HG03571 (cell line): Measurements from ENCODE around the gene SPNS3.

Experiments
- ATAC-seq: cut with Tn5 transposase; IDR thresholded peaks from one replicate; pipeline ENCODE4 v1.9.1; 2021; ENCODE audit not compliant: unreplicated experiment

Gene SPNS3

GRCh38 chr17:4507361-4508111 is 73.8 kb downstream of the SPNS3 start:
- ATAC-seq, result no peak

- ATAC-seq, result no peak
These were observed 74.5 kb downstream of the SPNS3 start for GRCh38 chr17:4508207-4508606.

- no peak for ATAC-seq
These were observed 75.7 kb downstream of the SPNS3 start for GRCh38 chr17:4509401-4509800.

DNA sequence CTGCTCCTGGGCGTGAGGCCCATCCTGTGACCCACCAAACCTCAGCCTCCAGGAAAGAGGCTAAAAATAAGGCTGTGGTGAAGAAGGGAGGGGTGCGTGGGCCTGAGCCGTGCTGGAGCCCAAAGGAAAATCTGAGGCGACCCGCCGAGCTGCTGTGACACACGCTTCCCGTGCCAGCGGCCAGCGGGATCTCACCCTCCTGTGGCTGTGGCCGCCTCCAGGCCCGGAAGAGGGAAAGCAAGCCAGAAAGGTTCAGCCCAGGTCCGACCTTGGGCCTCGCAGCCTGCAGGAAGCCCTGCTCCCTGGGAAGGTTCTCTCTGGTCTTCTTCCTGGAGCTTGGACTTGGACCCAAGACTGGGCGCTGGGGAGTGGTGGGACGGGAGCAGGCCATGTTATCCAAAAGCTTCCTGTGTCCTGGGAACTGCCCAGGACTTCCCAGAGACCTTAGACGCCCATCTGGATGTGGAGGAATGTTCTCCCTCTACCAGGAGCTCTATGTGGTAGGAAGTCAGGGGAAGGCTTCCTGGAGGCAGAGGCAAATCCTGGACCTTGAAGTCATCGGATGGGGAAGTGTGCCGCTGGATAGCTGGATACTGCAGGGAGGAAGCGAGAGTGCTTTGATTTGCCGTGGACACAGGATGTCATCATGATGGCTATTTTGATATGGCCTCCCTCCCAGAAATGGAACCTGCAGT is 76.3 kb downstream of the SPNS3 start:
- no peak for ATAC-seq

GRCh38 chr17:4510618-4510941 is 76.8 kb downstream of the SPNS3 start:
- no peak for ATAC-seq

DNA sequence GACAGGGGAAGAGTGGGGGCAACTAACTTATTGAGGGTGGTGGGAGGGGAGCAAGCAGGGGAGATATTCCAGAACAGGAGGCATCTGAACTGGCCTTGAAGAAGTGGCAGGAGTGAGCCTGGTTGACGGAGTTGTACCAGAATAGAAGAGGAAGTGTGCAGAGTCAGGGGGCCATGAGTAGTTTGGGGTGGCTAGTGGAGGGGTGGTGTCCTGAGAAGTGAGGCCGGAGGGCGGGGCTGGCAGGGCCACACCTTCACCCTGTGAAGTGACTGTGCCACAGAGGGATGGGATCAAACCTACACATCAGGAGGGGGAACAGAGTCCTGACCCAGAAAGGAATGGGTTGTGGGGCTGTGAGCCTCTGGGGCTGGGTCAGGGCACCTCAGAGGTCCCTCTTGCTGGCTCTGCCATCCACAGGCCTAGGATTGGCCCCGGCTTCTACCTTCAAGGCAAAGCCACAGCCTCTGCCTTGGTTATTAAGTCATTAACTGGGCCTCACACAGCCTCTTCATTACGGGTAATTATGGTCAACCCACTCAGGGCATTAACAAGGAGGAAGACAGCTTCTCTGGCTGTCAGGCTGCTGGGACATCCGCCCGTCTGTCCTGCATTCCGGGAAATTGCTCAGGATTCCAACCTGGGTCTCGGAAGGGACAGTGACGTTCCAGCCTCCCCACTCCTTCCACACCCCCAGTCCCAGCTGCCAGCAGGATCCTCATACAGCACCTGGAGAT is 77.6 kb downstream of the SPNS3 start:
- ATAC-seq, result no peak

GRCh38 chr17:4512156-4513112 is 78.7 kb downstream of the SPNS3 start:
- no peak for ATAC-seq

DNA sequence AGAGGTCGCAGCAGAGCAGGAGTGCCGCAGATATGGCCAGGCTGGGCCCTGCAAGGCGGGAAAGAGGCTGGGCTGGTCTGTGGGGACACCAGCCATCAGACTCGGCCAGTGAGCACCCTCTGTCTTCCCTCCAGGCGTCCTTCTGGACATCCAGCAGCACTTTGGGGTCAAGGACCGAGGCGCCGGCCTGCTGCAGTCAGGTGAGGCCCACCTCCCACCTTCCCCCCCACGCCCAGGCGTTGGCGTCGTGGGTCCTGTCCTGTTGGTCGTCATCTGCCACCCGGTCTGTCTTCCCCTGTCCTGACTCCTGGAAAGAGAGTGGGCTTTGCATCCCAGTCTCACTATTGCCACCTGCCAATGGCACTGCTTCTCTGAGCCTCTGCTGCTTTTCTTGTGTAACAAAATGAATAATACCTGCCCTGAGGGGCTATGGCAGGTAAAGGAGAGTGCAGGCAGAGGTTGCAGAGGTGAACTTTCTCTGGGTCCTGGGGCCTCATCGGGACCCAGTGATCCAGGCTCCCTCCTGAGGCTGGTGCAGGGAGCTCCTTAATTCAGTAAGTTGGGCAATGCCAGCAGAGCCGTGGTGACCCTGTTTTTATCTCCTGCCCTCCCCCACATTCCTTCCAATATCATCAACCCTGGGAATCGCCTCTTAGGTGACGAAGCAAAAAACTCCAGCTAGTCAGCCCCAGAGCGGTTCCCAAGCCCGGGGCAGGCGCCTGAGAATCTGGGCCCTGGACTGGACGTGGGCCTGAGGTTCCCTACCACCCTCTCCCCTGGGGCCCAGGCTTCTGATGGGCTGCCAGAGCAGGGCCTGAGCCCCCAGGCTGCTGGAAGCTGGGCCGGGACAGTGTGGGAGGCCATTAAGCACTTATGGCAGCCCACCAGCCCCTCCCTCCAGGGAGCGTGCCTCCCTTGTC is 79.6 kb downstream of the SPNS3 start:
- no peak for ATAC-seq

DNA sequence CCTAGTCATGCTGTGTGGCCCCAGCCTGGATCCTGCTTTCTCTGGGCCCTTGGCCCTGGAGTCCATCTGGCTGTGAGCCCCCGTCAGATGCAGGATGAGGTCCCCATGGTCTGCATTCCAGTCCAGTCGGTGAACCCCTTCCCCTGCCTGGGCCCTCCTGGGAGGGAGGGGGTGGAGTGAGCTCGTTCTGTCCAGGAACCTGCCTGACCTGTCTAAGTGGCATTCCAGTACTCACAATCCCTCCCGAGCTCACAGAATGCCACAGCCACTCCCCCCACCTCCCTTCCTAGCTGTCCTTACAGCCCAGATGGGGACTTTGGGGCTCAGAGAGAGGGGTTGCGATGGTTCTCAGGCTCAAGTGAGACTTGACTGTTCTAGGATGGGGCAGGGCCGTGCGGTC is 80.5 kb downstream of the SPNS3 start:
- ATAC-seq, result no peak

DNA sequence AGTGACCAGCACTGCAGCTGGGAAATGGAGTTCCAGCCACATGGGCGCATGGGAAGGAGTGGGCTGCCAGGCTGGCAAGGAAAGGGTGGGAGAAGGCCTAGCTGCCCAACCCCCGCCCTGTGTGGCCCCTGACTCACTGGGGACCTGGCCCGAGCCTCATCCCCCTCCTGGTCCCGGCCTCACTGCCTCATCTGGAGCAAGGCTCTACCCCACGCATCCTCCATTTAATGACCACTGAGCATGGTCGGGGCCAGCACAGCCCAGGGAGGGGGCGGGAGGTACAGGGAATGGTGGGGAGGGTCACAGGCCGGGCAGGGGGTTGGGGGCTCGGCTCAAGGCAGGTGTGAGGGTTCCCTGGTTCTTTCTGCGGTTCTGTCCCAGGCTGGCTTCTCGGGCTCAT is 81.0 kb downstream of the SPNS3 start:
- ATAC-seq, result no peak

DNA sequence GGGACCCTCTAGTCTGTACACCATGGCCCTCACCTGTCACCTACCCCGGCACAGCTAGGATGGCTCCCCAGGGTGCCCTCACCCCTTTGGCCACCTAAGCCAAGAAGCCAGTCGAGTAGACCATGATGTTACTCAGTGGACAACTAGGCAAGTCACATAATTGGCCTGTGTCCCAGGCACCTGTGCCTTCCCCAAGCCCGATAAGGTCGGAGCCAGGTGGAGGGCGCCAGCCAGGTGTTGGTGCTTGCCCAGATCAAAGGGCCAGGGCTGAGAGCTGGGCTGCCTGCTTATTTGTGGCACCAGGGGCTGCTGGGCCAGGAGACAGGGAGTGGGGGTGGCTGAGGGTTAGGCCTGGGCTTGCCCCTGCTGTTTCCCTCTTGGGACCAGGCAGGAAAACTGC is 81.8 kb downstream of the SPNS3 start:
- no peak for ATAC-seq

GRCh38 chr17:4516735-4517134 is 83.0 kb downstream of the SPNS3 start:
- ATAC-seq, result no peak

DNA sequence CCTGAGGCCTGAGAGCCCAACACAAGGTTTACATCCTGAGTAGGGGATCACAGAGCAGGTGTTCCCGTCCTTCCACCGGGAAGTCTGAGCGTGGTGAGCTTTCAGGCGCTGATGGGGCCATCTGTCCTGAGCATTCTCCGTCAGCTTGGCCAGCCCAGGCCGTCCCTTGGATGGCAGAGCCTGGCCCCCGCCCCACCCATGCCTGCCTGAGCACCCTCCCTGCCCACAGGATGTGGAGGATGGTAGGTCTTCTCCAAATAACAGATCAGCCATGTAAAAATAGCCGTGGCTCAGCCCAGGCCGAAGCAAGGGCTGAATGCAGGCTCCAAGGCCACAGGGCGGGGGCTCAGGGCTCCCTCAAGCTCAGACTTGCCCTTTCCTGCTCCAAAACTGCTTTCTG is 85.2 kb downstream of the SPNS3 start:
- ATAC-seq, result no peak

DNA sequence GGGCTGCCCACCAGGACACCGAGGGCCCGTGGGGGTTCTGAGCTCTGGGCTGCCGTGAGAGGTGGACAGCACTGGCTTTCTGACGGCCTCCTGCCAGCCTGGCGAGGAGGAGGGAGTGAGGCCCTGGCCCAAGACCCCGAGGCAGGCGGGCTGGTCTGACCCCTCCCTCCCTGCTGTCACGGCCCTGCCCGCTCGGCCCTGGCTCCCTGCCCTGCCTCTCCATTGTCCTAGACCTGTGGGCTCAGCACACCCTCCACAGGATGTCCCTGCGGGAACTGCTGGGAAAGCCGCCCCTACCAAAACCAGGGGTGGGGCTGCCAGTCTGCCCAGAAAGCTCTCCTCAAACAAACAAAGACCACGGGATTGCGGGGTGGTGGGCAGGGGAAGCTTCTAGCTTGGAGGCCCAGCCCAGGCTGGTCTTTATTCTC is 85.6 kb downstream of the SPNS3 start:
- no peak for ATAC-seq

DNA sequence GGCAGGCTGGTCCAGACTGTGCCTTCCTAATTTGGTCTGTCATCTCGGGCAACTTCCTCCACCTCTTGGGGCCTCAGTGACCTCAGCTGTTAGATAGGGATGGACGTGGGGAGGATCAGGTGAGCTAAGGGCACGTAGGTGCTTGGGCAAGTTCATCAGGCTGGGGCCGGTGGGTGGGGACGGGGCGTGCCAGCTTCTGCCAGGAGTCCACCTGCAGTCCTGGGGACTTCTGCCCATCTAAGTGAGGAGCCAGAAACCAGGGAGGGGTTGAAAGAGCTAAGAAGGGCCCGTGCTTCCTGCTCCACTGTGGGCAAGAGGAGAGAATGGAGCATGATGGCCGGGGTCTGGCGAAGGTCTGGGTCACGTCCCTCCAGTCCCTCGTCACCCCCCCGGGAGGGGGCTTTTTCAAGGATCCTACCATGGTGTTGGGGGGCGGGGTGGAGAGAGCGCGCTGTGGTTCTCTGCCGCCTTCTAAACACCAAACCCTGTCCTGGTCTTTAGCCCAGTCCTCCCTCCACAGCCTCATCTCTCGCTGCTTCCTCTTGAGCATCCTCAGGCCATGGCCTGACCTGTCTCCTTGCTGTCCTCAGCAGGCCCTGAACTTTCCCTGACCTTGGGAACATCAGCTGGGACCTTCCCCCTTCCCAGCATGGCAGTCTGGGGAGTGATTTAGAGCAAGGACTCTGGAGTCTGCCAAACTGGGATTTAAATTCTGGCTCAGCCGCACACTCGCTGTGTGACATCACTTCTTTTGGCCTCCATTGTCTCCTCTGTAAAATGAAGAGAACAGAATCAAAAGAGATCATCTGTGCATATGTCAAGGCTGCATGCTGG is 86.5 kb downstream of the SPNS3 start:
- ATAC-seq, result no peak

DNA sequence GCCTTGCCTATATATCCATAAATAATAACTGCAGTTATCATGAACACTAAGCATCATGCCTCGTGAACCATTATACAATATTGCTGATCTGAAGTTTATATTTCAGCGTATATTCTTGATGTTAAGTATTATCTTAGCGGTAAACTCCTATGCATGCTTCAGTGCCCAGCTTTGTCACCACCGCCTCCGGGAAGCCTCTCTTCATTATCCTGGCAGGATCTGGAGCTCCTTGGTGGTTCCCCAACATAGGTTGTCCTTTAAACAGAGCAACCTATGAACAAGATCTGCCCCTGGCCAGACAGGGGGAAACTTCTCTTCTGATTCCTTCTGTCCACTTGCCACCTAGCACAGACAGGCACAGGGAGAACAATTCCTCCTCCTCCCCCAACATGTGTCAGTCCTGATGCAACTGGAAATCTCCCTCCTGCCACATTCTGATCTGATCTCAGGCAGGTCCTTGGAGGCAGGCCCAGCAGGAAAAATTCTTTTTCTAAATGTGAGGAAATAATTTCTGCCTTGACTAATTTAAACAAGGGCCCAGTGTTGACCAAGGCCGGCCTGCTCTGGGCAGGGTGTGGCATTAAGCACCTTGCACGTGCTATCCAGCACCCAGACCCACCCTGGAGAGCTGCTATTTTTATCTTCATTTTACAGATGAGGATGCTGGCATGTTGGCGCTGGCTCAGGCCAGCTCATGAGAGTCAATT is 87.3 kb downstream of the SPNS3 start:
- ATAC-seq, result no peak

DNA sequence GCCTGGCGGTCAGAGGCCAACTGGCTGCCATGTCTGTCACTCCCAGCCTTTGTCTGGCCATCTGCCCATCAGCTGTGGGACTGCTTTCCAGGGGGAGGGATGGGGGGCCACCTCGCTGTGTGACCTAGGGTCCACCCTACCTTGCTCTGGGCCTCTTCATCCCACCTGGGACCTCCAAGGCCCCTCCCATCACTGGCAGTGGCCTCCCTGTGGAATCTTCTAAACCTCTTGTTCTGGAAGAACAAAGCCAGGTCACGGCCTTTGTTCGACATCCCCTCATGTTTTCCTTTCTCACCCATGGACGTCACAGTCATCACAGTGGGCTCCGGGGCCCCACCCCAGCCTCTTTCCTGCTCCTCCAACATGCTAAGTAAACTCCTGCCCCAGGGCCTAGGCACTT is 88.9 kb downstream of the SPNS3 start:
- no peak for ATAC-seq

DNA sequence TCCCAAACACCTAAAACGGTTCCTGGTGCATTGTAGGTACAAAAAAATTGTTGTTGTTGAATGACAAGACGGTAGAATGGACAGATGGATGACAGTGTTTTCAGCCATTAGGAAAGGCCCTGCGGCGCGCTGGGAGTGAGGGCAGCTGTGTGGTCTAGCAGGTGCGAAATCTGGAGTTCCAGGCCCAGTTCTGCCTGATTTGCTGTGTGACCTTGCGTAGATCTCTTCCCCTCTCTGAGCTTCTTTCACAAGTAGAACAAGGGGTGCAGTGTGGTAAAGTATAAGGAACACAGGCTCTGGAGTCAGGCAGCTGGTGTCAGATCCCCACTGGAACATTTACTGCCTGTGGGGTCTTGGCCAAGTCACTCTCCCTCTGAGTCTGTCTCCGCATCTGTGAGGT is 90.2 kb downstream of the SPNS3 start:
- no peak for ATAC-seq
